Stimulated activated CD4-positive, alpha-beta T cell treated with anti-CD3 and anti-CD28 coated beads, Interleukin-15, amount 100 ng/mL, for 24 hours (primary cell): ENCODE measurements around the gene SLC49A3.
"Not testable (repeated sequence)": the region's sequence is repeated elsewhere in the genome, so short reads cannot be mapped to it uniquely, and the experiment has no call there.

Experiments used
- DNase-seq: peaks from one replicate; pipeline ENCODE4 v3.0.0-alpha.2; 2020

The SLC49A3 gene

GRCh38 chr4:688854-689681, at the start of gene SLC49A3:
Gene SLC49A3, minus strand, starts transcription at chr4:689151. Its CDS starts 24 bp downstream, at chr4:689127.
- no peak for DNase-seq

- not testable (repeated sequence) for DNase-seq
Measured at GRCh38 chr4:736561-736960, 47.6 kb upstream of the SLC49A3 start.

- DNase-seq = no peak
Measured at GRCh38 chr4:735583-735982, 46.6 kb upstream of the SLC49A3 start.

DNA sequence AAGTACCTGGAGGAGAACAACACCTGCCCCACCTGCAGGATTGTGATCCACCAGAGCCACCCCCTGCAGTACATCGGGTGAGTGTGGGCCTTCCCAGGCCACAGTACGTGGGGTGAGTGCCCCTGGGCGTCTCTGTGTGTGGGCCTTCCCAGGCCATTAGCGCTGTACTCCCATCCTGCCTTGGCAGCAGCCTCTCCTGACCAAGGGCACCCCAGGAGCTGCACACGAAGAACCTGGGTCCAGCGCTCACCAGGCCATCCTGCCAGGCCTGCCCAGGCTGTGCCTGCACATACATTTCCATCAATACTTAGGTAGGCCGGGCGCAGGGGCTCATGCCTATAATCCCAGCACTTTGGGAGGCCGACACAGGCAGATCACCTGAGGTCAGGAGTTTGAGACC, 46.0 kb upstream of the SLC49A3 start:
- no peak for DNase-seq

DNA sequence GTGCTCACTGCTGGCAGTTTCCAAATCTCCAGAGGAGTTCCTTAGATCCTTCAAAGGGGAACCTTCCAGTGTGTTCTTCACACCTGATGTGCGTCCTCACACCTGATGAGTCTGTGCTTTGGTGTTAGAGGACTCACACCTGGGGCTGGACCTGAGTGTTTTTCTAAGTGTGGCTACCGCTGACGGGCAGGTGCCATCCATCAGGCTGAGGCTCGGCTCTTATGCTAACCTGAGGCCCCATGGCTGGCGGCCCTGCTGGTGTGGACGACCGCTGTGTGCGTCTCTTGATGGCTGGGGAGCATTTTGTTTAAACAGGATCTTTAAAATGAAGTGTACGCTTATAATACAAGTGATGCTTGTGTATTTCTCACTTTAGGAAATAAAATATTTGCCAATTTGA, 45.1 kb upstream of the SLC49A3 start:
- no peak for DNase-seq

- no peak for DNase-seq
Measured at GRCh38 chr4:733631-733980, 44.7 kb upstream of the SLC49A3 start.

GRCh38 chr4:732911-733630, 44.1 kb upstream of the SLC49A3 start:
- DNase-seq = no peak

DNA sequence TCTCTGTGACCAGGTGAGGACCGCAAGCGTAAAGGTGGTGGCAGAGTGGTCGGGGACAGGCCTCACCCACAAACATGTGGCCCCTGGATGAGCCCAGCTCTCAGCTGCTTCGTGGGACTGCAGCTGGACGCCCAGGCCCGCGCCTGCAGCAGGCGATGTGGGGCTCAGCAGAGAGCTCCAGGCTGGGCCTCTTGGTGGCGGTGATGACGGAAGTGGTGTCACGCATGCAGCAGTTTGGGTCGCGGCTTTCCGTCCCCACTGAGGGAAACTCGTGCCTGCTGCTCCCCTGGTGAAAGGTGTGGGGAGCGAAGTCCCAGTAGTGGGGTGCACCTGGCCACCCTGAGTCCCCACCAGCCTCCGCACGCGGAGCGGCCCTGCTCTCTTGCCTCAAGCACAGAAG, 43.5 kb upstream of the SLC49A3 start:
- DNase-seq = no peak

DNA sequence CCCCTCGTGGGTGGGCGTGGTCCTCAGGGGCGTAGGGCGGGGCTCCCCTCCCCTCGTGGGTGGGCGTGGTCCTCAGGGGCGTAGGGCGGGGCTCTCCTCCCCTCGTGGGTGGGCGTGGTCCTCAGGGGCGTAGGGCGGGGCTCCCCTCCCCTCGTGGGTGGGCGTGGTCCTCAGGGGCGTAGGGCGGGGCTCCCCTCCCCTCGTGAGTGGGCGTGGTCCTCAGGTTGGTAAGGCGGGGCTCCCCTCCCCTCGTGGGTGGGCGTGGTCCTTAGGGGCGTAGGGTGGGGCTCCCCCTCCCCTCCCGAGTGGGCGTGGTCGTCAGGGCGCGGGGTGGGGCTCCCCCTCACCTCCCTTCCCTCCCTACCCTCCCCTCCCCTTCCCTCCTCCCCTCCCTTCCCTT, 43.0 kb upstream of the SLC49A3 start:
- DNase-seq = not testable (repeated sequence)

GRCh38 chr4:730946-731904, 42.3 kb upstream of the SLC49A3 start:
- DNase-seq = not testable (repeated sequence)

DNA sequence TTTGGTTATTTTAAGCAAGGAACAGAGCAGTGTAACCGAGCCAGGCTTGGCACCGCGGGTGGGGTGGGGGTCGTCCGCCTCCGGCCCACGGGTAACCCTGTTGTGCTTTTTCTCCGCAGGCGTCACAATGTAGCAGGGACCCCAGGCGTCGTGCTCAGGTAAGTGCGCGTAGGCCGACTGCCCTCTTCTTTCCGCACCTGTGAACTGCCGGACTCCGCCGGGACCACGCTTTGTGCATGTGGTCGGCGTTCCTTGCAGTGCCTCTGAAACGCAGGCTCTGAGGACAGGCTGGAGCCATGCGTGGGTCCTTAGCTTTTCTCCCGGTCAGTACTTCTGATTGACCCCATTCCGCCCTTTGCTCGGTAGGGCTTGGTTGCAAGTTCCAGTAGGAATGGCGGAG, 41.6 kb upstream of the SLC49A3 start:
- no peak for DNase-seq

DNA sequence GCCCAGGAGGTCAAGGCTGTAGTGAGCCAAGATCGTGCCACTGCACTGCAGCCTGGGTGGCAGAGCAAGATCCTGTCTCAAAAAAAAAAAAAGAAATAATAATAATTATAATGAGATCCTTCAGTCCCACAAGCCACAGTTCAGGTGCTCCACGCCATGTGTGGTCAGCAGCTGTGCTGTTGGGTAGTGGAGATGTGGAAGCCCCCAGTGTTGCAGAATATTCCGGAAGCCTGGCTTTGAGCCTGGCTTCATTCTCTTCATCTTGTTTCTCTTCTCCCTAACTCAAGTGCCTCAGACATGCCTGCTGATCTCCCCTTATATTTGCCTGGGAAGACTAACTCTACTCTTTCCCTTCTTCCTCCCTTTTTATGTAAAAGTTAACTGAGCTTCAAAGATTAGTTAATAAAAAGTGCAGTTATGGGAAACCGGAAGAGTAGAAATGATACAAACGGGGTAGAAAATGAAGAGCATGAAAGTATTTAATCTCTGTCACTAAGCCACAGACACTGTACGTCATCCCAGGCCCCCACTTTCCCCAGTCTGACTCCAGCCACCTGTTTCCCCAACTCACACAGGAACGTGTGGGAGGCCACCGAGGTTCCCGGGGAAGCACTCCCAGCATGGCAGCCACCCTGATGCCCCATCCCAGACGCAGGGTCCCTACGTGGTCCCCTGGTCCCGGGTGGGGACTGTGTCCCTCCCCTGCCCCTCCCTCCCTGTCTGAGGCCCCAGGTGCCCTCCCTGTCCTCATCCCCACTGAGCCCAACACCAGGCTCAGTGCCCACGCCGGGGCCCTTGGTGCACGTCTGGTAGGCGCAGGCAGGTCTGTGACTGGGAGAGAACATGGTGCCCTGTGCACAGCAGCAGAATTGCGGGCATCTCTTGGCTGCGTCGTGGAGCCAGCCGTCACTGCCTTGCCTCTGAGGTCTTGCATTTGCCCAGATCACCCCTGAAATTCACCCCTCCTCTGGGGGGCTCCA, 40.7 kb upstream of the SLC49A3 start:
- DNase-seq = no peak

DNA sequence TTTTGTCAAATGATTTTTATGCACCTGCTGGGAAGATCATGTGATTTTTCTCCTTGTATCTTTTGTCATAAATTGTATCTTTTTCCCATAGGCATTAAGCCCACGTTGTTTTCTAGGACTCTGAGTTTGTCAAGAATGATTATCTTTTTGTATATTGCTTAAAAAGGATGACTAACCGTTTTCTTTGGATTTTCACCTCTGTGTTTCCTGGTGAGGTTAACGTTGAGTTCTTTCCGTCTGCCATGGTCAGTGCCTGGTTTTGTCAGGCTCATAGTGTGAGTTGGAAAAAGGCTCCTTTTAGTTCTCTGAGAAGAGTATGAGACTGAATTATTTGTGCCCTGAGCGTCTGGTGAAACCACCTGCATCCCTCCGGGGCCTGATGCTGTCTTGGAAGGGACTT, 38.6 kb upstream of the SLC49A3 start:
- DNase-seq = no peak

GRCh38 chr4:726838-727237, 37.9 kb upstream of the SLC49A3 start:
- DNase-seq = no peak

DNA sequence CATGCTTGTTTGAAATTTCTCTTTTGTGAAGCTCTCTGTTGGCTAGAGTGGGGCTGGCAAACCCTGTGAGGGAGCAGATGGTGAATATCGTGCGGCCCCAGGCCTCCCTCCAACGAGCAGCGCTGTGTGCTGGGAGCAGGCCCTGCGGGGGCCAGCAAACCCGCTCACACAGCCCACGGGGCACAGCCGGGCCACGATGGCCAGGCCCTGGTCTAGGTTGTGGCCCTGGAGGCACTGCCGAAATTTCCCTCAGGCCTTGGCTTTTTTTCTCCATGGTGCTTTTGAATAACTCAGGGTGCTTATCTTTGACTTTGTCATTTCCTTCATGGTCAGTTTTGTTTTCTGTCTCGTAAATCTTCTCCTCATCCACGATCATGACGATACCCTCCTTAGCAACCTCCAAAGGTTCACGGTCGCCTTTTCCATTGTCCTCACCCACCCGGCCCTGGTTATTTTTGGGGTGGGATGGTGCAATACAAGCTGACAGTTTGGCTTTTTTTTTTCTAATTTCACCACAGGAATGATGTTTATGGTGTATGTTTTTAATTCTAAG, 37.4 kb upstream of the SLC49A3 start:
- no peak for DNase-seq

DNA sequence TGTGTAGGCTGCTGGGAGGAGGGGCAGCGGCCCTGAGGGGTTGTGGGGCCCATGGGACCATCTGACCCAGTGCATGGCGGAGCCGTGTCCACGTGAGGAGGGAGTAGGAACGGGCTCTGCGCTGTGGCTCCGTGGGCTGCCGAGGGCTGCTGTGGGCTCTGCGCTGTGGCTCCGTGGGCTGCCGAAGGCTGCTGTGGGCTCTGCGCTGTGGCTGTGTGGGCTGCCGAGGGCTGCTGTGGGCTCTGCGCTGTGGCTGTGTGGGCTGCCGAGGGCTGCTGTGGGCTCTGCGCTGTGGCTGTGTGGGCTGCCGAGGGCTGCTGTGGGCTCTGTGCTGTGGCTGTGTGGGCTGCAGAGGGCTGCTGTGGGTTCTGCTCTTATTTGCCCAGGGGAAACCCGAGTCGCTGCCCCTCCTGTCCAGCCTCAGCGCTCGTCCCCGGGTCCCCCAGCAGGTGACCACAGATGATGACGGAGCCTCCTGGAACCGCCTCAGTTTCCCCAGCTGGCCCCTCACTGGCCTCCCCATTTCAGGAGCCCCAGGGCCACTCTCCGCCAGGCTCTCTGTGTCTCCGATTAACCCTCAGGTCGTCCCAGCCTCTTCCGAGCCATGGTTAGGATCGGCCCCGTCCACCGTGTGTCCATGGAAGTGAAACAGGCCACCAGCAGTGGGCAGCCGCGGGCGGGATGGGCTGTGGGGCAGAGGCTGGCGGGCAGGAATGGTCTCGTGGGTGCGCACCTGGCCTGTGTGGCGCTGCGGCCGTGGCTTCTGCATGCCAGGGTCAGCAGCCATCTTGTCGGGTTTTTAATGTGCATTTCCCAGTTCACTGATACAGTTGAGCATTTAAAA, 36.7 kb upstream of the SLC49A3 start:
- DNase-seq = no peak

- DNase-seq = no peak
Measured at GRCh38 chr4:723751-724530, 35.0 kb upstream of the SLC49A3 start.

GRCh38 chr4:722851-723360, 34.0 kb upstream of the SLC49A3 start:
- no peak for DNase-seq

GRCh38 chr4:722169-722725, 33.3 kb upstream of the SLC49A3 start:
- DNase-seq = no peak
